HG03571 (cell line): Measurements from ENCODE around the gene SPTB.

Experiments
- ATAC-seq: cut with Tn5 transposase; IDR thresholded peaks from one replicate; pipeline ENCODE4 v1.9.1; 2021; ENCODE audit not compliant: unreplicated experiment

The SPTB gene

GRCh38 chr14:64755781-64756221, 123.9 kb downstream of the SPTB start:
- no peak for ATAC-seq

- ATAC-seq = no peak
Observed at GRCh38 chr14:64754685-64755084, 125.0 kb downstream of the SPTB start.

- ATAC-seq = no peak
Observed at GRCh38 chr14:64753999-64754398, 125.7 kb downstream of the SPTB start.

GRCh38 chr14:64753374-64753773, 126.3 kb downstream of the SPTB start:
- ATAC-seq = no peak

- ATAC-seq = no peak
Observed at GRCh38 chr14:64752909-64753308, 126.8 kb downstream of the SPTB start.

GRCh38 chr14:64748995-64749714, 130.6 kb downstream of the SPTB start:
- no peak for ATAC-seq

GRCh38 chr14:64748521-64748920, 131.2 kb downstream of the SPTB start:
- no peak for ATAC-seq

GRCh38 chr14:64747327-64747726, 132.4 kb downstream of the SPTB start:
- ATAC-seq = no peak

- no peak for ATAC-seq
Observed at GRCh38 chr14:64746298-64747250, 133.1 kb downstream of the SPTB start.

GRCh38 chr14:64745511-64746091, 134.1 kb downstream of the SPTB start:
- no peak for ATAC-seq

GRCh38 chr14:64743061-64743460, 136.6 kb downstream of the SPTB start:
- no peak for ATAC-seq

GRCh38 chr14:64741961-64742360, 137.7 kb downstream of the SPTB start:
- no peak for ATAC-seq

- ATAC-seq = no peak
Observed at GRCh38 chr14:64741200-64741599, 138.5 kb downstream of the SPTB start.

GRCh38 chr14:64738281-64738804, 141.4 kb downstream of the SPTB start:
- ATAC-seq = no peak

GRCh38 chr14:64737391-64738280, 142.1 kb downstream of the SPTB start:
- no peak for ATAC-seq

- ATAC-seq = no peak
Observed at GRCh38 chr14:64736271-64737169, 143.2 kb downstream of the SPTB start.

- ATAC-seq = no peak
Observed at GRCh38 chr14:64734990-64735389, 144.7 kb downstream of the SPTB start.

- ATAC-seq = no peak
Observed at GRCh38 chr14:64733899-64734298, 145.8 kb downstream of the SPTB start.

GRCh38 chr14:64733321-64733720, 146.4 kb downstream of the SPTB start:
- ATAC-seq = no peak
